ENCODE measurements around the gene SIRT5.

The SIRT5 gene

DNA sequence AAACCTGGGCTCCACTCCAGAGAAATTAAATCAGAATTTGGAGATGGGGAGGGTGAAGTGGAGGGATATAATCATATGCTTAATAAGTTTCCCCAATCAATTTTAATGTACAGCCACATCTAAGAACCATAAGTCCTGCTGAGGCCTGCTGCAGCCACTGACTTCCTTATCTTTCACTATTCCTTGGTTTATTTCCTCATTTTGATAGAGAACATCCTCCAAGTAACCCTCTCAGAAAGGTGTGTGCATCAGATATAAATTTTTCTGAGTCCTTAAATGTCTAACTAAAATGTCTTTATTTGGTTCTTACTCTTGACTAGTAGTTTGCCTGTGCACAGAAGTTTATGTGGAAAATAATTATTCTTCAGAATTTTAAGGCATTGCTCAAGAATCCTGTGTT is 23.7 kb upstream of the SIRT5 start:
- in situ Hi-C loops (cut with MboI; ENCODE audit: low sequenced_read_pairs) = no loop called here

DNA sequence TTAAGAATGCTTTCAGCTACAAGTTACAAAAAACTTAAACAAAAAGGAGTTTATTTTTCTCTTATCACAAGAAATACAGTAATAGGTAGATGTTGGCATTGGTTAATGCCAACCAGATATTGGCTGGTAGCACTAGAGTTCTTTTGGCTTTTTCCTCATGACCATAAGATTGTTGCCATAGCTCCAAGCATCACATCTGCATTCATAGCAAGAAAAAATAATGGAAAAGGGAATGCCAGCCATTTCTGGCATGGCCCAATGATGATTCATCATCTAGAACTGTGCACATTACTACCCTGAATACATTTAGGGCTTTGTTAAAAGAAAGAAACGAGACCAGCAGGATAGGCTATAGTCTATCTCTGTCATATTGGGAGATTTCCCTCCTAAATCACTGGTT is 20.8 kb upstream of the SIRT5 start:
- in situ Hi-C loops (cut with MboI; ENCODE audit: low sequenced_read_pairs) = no loop called here

DNA sequence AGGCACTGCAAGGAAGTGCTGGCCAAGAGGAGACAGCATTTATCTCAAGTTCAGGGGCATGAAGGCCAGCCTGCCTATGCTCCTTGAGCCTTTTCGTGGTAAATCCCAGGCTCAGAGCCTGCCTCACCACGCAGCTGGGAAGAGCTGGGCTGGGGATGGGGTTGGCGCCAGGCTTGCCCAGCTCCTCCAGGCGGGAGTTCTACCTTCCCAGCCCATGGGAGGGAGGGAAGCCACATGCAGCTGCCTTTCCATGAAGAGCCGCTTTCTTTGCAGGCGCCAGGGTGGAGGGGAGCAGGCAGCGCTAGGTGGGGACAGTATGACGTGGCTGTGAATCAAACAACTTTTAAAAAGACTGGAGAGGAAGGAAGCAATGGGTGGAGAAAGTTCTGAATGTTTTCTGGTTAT is 19.5 kb upstream of the SIRT5 start:
- in situ Hi-C loops (cut with MboI; ENCODE audit: low sequenced_read_pairs) = no loop called here

DNA sequence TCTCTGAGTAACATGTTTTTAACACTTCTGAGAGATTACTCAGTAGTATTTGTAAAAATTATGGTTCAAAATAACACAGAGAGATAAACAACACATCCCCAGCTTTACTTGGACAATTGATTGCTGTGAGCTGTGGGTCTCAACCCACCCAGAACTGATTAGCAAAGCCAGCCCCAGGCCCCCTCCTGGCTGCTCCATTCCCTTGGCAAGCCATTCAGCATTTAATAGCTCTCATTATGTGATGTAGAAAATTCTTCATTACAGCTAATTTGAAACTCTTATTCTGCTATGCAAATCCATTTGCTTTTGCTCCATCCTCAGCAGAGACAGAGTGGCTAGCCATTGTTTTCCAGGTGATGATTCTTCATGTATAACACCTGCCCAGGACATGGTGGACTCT is 16.6 kb upstream of the SIRT5 start:
- in situ Hi-C loops (cut with MboI; ENCODE audit: low sequenced_read_pairs) = no loop called here

DNA sequence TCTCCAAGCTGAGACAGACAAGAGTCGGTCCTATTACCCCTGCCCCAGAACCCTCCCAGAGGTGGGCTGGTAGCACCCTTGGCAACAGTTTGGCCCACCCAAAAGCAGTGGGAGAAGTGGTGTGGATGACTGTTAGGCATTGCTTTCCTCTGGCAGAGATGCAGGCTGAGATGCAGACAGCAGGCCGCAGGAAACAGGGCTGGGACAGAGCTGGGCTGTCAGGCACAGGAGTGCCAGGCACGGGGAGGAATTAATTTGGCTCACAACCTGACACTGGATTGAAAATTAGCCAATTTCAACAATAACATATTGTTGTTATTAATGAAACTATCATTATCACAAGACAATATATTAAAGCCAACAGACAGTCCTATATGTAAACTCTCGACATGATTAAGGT is 15.7 kb upstream of the SIRT5 start:
- in situ Hi-C loops (cut with MboI; ENCODE audit: low sequenced_read_pairs) = no loop called here

DNA sequence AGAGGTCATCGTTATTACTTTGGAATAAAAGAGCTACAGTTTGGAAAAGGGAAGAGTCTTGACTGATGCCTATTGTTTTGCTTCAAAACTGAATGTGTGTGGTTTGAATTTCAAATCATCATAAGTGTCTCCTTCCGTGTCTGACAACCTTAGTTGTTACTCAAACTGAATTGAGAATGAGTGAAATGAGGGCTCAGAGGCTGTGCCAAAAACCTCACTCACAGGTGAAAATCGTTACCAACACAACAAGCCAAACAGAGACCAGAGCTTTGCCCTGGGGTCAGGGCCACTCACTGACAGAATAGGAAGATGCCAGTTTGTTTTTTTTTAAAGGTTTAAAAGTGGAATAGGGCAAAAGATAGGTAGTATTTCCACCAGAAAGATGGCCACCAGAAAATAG is 15.2 kb upstream of the SIRT5 start:
- in situ Hi-C loops (cut with MboI; ENCODE audit: low sequenced_read_pairs) = no loop called here

DNA sequence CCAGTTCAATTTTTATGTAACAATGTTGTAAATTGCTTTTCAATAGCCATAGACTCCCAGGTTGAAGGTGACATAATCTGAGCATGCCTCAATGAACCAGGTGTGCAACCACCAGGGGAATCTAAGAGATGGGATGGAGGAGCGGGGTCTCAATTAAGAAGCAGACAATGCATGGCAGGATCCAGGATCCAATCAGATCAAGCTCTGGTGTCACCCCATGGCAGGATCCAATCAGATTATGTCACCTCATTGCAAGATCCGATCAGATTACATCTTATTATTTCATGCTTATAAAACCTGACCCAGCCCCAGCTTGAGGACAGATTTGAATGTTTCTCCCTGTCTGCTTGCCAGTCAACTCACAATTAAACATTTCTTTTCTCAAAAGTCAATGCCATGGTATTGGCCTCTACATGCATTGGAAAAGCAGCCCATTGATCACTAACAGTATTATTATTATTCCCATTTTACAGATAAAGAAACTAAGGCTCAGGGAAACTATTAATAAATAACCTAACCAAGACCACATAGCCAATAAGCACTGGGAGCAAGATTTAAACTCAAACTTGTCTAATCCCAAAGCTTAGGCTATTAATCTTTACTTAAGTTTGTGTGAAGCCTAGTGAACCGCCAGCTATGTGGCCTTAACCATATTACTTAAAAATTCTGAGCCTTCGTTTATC is 14.3 kb upstream of the SIRT5 start:
- in situ Hi-C loops (cut with MboI; ENCODE audit: low sequenced_read_pairs) = no loop called here

DNA sequence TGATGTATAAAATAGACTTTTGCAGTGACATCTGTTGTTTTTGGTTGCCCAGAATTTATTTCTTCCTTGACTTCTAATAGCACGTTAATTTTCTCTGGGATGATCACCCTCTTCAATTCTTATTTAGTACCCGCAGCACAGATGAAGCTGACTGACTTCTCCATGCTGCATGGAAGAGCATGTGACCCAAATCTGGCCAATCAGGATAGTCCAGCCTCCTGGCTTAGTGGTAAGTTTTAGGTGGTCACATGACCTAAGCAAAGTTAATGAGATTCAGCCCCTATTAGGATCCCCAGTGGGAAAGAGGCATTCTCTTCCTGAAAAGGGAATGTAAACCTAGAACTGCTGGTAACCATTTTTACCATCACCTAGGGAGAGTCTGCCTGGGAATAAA is 13.8 kb upstream of the SIRT5 start:
- in situ Hi-C loops (cut with MboI; ENCODE audit: low sequenced_read_pairs) = no loop called here

DNA sequence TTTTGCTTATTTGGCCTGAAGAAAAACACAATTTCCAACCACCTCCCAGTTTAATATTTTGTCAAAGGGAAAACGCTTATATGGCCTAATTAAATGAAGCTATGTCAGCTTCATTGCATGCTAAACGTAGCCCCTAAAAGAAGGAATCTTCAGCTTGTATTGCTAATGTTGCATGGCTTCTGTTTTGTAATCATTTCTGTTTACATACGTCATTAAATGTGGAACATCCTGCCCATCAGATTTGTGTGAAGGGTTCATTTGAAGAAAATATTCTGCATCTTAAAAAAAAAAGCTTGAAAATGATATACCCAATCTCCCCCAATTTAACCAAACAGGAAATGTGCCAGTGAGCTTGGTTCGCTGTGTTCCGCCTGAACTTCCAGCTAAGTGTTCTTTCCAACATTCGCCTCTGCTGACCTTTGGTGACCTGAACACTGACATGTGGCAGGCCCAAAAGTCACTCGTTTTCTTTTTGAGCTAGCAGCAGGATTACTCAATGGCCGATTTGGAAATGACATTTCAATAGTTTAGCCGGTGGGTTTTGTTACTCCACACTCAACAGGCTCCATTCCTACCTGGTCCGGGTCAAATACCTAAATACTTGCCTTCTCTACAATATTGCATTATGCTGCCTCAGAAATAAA is 12.7 kb upstream of the SIRT5 start:
- in situ Hi-C loops (cut with MboI; ENCODE audit: low sequenced_read_pairs) = no loop called here

DNA sequence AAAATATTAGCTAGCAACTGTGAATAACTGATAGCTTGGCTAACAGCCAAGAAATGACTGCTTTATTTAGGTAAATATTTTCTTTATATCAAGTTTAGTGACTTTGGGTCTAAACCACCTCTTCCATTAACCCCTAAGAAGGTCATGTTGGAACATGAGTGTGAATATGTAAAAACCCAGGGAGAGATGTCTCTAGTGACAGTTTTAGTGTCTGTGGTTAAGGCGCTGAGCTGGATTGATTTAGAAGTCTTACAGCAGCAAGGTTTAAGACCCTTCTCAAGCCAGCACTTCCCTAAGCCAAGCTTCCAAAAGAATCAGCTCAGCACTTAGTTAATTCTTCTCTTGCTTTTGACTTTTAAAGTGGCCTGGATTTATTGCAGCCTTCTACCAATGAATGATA is 11.4 kb upstream of the SIRT5 start:
- in situ Hi-C loops (cut with MboI; ENCODE audit: low sequenced_read_pairs) = no loop called here

DNA sequence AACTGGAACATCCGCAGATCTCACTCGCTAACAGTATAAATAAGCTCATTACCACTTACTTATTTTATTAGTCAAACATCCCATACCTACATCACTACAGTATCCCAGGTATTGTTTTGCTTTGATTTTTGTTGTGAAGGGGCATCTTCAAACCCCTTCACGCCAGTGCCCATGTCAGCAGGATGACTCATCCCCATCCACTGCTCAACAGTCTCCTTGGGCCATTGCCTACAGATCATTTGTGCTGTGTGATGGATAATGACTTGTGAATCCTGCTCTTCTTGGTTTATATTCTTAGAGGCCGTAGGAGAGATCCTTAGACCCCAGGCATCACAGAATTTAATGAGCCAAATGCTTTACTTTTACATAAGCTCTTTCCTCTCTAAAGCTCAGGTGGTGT is 8.5 kb upstream of the SIRT5 start:
- in situ Hi-C loops (cut with MboI; ENCODE audit: low sequenced_read_pairs) = no loop called here

DNA sequence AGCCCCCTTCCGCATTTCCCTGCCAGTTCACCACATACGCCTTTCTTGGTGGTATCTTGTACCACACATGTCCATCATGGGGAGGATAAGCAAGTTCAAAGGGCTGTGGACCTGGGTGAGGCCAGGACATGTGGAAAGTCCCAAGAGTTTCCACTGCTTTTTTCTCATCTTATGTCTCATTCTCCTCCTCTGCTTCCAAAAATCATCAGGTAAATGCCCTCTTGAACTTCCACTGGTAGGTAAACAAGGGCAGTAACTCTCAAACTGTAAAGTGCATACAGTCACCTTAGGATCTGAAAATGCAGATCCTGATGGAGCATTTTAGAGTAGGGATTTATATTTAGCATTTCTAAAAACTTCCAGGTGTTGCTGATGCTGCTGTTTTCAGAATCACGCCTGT is 7.9 kb upstream of the SIRT5 start:
- in situ Hi-C loops (cut with MboI; ENCODE audit: low sequenced_read_pairs) = no loop called here

DNA sequence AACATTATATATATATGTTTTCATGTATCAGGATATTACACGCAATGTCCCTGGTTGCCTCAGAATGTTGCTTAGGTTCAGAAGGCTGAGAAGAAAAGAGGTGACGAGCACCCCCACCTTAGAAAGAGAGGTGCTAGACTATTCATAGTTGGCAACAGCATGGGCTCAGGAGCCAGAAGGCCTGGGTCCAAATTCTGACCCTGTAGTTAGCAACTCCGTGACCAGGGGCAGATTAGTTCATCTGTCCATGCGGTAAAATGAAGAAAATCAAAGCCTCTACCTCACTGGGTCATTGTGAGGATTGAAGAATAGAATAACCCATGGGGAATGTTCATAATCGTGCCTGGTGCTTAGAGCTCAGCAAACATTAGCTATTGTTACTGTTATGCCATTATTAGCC is 5.4 kb upstream of the SIRT5 start:
- in situ Hi-C loops (cut with MboI; ENCODE audit: low sequenced_read_pairs) = no loop called here

DNA sequence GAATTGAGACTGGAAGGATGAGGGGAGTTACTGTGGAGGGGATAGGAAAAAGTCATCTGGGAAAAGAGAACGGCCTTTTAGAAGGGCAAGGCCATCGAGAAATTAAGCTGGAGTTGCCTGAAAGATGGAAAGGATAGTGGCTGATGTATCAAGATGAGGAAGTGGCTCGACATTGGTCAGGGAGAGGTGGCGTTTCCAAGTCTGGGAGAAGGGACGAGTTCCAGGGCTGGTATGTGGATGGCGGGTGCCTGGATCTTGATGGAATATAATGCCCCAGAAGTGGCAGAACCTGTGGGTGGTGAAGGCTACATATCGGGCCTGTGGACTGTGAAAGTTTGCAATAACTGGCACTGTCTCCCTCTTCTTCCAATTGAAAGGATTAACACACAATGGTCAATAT is 2.2 kb upstream of the SIRT5 start:
- in situ Hi-C loops (cut with MboI; ENCODE audit: low sequenced_read_pairs) = no loop called here

DNA sequence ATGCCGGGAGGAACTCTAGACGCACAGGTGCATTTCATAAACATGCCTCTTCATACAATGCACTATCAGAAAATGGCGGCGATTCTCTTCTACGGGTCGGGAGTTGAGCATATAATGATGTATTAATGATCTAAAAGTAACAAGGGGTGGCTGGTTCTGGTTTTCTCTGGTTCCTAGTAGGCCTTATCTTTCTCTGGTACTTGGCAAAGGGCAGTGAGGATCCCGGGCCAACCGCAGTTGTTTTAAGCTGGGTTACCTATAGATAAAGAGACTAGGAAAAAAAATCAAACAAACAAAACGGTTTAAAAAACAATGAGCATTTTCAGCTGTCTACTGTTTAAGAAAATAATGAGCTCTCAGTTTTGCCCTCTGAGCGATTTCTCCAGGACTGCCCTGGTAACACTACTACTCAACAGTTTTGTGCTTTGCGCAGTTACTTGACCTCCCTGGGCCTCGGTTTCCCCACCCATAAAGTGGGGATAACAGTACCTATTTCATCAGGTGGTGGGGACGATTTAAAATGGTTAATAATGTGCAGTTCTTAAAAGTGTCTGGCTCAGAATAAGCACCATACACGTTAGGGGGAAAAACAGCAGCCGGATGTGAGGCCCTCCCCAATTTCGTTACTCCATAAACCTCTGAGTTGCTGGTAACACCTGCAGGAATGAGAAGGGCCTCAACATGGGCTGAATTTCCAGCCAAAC is 1.3 kb upstream of the SIRT5 start:
- in situ Hi-C loops (cut with MboI; ENCODE audit: low sequenced_read_pairs) = no loop called here

DNA sequence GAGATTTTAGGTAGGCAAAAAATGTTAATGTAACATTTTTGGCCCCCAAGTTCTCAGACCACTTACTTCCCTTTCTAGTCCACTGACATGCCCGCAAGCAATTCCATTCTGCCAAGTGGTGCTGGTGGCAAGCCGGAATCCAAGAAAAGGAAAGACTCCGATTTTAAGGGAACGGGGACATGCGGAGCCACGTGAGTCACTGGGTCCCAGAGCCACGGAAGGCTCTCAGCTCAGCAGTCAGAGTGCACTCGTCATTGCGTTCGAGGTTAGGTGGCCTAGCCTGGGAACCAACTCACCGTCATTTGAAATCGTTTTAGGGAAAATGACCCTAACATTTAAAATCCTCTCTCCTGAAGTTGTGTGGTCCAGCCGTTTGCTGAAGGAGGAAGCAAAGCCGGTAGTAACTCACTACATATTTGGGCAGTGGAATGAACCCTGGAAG is 711 bp upstream of the SIRT5 start:
- in situ Hi-C loops (cut with MboI; ENCODE audit: low sequenced_read_pairs) = no loop called here

DNA sequence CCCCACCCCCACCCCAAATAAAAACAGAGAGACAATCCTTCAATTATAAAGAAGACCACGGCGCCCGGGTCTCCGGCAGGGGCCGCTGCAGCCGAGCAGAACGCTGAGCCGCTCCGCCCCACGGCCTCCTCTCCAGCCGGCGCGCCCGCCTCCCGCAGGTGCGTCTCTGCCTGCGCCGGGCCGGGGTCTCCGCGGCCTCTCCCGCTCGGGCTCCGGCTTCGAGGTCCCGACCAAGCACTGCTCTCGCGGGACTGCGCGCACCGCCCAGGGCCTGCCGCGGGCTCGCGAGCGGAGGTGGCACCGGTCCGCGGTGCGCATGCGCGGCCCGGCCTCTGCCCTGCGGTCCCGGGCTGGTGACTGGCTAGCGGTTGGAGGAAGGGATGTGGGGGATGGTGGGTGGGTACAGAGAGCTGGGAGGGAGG is 241 bp upstream of the SIRT5 start:
- in situ Hi-C loops (cut with MboI; ENCODE audit: low sequenced_read_pairs) = no loop called here

DNA sequence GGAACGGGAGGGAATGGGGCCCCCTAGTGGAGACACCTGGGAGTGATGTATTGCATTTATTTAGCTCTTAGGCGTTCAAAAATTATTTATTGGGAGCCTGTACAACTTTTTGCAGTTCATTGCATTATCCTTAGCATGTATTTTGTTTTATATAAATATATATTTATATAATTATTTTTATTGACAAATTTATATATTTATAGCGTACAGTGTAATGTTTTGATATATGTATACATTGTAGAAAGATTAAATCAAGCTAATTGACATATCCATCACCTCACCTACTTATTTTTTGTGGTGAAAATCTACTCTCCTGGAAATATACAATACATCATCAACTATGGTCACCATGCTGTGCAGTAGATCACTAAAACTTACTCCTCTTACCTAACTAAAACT is 975 bp downstream of the SIRT5 start:
- in situ Hi-C loops (cut with MboI; ENCODE audit: low sequenced_read_pairs) = no loop called here

DNA sequence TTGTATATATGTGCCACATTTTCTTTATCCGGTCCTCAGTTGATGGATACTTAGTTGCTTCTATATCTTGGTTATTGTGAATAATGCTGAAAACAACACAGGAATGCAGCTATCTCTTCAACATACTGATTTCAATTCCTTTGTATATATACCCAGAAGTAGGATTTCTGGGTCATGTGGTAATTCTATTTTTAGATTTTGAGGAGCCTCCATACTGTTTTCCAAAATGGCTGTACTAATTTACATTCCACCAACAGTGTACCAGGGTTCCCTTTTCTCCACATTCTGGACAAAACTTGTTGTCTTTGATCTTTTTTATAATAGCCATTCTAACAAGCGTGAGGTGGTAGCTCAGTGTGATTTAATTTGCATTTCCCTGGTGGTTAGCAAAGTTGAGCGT is 1.6 kb downstream of the SIRT5 start:
- in situ Hi-C loops (cut with MboI; ENCODE audit: low sequenced_read_pairs) = no loop called here

DNA sequence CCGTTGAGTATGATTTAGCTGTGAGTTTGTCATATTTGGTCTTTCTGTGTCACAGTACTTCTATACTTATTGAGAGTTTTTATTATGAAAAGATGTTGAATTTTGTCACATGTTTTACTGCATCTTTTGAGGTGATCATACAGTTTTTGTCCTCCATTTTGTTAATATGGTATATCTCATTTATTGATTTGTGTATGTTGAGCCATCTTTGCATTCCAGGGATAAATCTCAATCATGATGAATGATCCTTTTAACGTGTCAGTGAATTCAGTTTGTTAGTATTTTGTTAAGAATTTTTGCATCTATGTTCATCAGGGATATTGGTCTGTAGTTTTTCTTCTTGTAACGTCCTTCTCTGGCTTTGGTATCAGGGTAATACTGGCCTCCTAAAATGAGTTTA is 3.5 kb downstream of the SIRT5 start:
- in situ Hi-C loops (cut with MboI; ENCODE audit: low sequenced_read_pairs) = no loop called here

DNA sequence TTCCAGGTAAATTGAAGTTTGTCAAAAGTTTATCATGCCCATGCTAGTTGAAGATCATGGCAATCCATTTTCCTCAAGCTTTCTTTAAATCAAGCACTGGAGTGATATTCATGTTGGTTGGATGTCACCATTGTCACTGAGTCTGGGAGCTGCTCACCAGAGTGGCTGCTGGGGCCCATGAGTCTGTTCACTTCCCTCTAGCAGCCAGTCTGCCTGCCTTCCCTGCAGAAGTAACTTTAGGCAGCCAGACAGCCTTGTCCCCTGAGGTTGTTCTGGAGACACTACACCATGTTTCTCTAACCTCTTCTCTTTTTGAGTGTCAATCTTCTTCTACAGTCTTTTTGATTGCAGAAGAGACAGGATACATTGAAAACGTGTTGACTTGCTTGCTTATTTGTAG is 5.5 kb downstream of the SIRT5 start:
- in situ Hi-C loops (cut with MboI; ENCODE audit: low sequenced_read_pairs) = no loop called here

DNA sequence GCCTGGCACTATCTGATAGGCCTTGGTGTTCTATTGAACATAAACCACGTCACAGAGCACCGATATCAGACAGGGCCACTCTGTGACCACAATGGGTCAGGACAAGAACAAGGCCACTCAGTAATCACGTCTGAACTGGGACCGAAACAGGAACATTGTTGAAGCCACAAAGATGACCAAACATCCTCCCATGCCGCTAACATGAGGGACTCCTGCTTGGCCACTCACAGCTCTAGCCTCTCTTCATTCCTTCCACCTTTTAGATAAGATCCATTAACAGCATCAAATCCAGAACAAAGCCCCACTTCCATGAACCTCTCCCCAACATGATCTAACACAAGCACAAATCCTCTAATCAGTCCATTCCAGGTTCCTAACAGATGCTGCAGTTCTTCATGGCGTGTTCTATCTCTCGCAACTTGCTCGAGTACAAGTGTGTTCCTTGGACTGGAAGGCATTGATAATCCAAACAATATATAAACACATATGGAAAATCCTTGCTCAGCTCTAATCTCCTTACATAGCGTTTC is 7.4 kb downstream of the SIRT5 start:
- in situ Hi-C loops (cut with MboI; ENCODE audit: low sequenced_read_pairs) = no loop called here

Measured in hTERT RPE-1 (cell line).